Measurements from ENCODE around the gene GRM7. TPM values are rescaled to one million over a fixed set of nuclear protein-coding genes. Genes with fewer than 3 reads are reported as not detected.

Gene GRM7
- total RNA-seq, 2 experiments from 2014 or later: not detected

GRCh38 chr3:7650466-7650865 lies 789.6 kb downstream of the GRM7 start:
- no peaks in the 10 kb centered on the region for H3K4me1 Mint-ChIP-seq (ENCODE audit: low read depth)
- H3K36me3 Mint-ChIP-seq (ENCODE audit: low read depth): no peaks in the 10 kb centered on the region
- no peak overlapping the region for H3K4me3 Mint-ChIP-seq
- intact Hi-C loops (cut with micrococcal nuclease): no loop called here
- H3K9me3 Mint-ChIP-seq: peaks cover 1% of the 10 kb centered on the region
- TF ChIP-seq, protein P1, sequence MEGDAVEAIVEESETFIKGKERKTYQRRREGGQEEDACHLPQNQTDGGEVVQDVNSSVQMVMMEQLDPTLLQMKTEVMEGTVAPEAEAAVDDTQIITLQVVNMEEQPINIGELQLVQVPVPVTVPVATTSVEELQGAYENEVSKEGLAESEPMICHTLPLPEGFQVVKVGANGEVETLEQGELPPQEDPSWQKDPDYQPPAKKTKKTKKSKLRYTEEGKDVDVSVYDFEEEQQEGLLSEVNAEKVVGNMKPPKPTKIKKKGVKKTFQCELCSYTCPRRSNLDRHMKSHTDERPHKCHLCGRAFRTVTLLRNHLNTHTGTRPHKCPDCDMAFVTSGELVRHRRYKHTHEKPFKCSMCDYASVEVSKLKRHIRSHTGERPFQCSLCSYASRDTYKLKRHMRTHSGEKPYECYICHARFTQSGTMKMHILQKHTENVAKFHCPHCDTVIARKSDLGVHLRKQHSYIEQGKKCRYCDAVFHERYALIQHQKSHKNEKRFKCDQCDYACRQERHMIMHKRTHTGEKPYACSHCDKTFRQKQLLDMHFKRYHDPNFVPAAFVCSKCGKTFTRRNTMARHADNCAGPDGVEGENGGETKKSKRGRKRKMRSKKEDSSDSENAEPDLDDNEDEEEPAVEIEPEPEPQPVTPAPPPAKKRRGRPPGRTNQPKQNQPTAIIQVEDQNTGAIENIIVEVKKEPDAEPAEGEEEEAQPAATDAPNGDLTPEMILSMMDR (IDR thresholded peaks at IDR 0.05): no peak
- no peak overlapping the region for H3K27ac Mint-ChIP-seq
- no peak for DNase-seq
- no peak for ATAC-seq
- POLR2A ChIA-PET: no interaction called here
- H3K27me3 Mint-ChIP-seq: peaks cover 1% of the 10 kb centered on the region
- CTCF ChIA-PET: no interaction called here

DNA sequence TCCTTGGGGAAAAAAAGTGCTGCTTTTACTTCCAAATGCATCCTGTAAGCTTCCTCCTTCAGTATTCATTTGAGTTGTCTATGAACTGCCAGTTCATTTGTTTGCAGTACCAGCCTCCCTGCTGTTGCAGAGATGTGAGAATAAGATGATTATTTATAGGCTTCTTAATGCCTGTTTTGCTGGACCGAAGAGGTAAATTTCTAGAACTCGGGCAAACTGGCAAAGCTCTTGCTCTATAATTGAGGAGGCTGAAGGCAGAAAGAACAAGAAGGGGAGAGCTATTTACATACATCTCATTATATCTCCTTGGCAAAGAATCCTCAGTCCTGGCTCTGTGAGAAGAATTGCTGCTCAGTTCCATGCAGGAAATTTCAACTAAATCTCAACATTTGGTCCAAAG lies 790.4 kb downstream of the GRM7 start:
- TF ChIP-seq, protein P1 (IDR thresholded peaks at IDR 0.05): no peak
- H3K36me3 Mint-ChIP-seq (ENCODE audit: low read depth): no peaks in the 10 kb centered on the region
- ChIA-PET CTCF (no interaction called here), POLR2A (no interaction called here)
- no peaks in the 10 kb centered on the region for H3K9me3 Mint-ChIP-seq
- intact Hi-C loops (cut with micrococcal nuclease): no loop called here
- H3K27ac Mint-ChIP-seq: no peak overlapping the region
- H3K4me1 Mint-ChIP-seq (ENCODE audit: low read depth): no peaks in the 10 kb centered on the region
- ATAC-seq: no peak
- H3K4me3 Mint-ChIP-seq: no peak overlapping the region
- peaks cover 1% of the 10 kb centered on the region for H3K27me3 Mint-ChIP-seq
- no peak for DNase-seq

DNA sequence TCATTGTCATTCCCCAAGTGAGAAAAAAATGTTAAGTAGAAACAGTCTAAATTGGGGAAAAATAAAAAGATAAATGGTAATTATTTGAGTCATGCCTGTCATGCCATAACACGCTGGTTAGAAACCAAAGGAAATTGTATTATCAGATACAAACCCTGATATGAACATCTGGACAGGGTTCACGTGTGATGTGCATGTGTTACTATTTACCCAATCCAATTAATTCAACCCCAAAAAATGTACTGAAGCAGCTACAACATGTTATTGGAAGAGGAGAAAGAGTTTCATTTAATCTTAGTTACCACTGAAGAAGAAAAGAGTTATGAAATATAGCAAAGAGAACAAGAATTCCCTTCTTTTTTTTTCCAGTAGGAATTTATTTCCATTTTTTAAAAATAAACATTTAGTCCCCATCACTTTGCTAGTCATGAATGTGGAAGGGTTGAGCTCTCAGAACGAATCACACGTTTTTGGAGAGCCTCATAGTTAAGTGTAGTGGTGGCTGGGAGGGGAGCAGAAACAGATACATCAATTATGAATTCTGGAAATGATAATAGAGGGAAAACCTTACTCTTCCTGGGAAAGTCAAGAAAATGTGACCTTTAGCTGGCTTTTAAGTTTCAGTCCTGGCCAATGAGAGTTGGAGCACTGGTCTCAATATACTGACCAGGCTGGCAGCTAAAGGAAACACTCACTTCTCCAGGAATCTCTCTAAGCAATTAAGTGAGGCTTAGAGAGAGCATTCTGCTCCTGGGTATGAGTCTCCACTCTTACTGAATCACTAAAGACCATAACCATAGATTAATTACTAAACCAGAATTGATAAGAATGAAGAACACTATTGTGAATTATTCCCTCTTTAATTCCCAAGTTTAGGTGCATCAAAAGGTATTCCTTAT lies 796.5 kb downstream of the GRM7 start:
- Mint-ChIP-seq H3K4me3 (no peak overlapping the region), H3K27me3 (peaks cover 1% of the 10 kb centered on the region), H3K36me3 (ENCODE audit: low read depth) (no peaks in the 10 kb centered on the region), H3K27ac (no peak overlapping the region), H3K4me1 (ENCODE audit: low read depth) (no peaks in the 10 kb centered on the region), H3K9me3 (no peaks in the 10 kb centered on the region)
- ATAC-seq: no peak
- DNase-seq: no peak
- intact Hi-C loops (cut with micrococcal nuclease): no loop called here
- ChIA-PET CTCF (no interaction called here), POLR2A (no interaction called here)
- TF ChIP-seq, protein P1 (IDR thresholded peaks at IDR 0.05): no peak

DNA sequence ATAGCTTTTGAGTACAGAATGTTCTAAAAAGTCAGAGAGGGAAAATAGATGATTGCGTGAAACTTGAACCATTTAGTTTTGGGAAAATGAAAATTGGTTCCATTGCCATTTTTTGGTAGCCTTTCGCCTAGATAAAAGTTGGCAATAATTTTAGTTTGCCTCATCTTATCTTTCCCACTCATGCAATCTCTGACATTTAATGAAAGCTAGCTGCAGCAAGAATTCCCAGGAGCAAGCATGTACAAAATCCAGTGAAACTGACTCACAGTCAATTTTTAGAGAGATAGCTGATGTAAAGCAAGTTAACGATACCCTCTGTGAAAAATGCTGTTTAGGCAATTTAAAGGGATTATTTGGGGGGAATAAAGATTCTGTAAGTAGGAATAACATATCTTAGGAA lies 797.4 kb downstream of the GRM7 start:
- Mint-ChIP-seq H3K4me1 (ENCODE audit: low read depth) (no peaks in the 10 kb centered on the region), H3K36me3 (ENCODE audit: low read depth) (no peaks in the 10 kb centered on the region), H3K4me3 (no peak overlapping the region), H3K27me3 (peaks cover 1% of the 10 kb centered on the region), H3K27ac (no peak overlapping the region), H3K9me3 (no peaks in the 10 kb centered on the region)
- ChIA-PET CTCF (no interaction called here), POLR2A (no interaction called here)
- TF ChIP-seq, protein P1 (IDR thresholded peaks at IDR 0.05): no peak
- intact Hi-C loops (cut with micrococcal nuclease): no loop called here
- no peak for ATAC-seq
- no peak for DNase-seq

DNA sequence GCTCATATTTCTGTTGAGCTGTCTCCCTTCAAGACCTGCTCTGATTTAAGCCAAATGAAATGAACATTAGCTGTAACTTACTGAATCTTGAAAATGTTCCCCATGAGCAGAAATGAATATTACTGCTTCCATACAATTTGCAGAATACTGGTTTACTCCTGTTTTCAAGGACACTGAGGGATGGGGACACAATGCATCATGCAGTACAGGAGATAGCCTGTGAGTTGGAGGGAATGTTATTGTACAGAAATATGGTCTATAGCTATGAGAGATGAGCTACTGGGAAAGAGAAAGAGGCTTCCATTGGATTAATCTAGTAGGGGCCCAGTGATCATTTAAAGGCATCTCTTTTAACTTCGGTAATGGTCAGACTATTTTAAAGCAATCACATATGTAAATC lies 798.2 kb downstream of the GRM7 start:
- no peaks in the 10 kb centered on the region for H3K4me1 Mint-ChIP-seq (ENCODE audit: low read depth)
- CTCF ChIA-PET: no interaction called here
- TF ChIP-seq, protein P1 (IDR thresholded peaks at IDR 0.05): no peak

More for the DNA sequence above, 798.2 kb downstream of the GRM7 start:
- Mint-ChIP-seq H3K9me3 (no peaks in the 10 kb centered on the region), H3K27me3 (no peaks in the 10 kb centered on the region), H3K36me3 (ENCODE audit: low read depth) (no peaks in the 10 kb centered on the region), H3K4me3 (no peak overlapping the region), H3K27ac (no peak overlapping the region)
- intact Hi-C loops (cut with micrococcal nuclease): no loop called here
- DNase-seq: no peak
- no peak for ATAC-seq
- POLR2A ChIA-PET: no interaction called here
